PC-3 (cell line): ENCODE data around the gene UGGT1.

Source experiments
- EZH2 ChIP-seq: fragments of 300-600 bp; sonication (generic); IDR thresholded peaks from one replicate; pipeline ENCODE4 v1.6.1; 2017; ENCODE audit warnings: antibody characterized with exemption, mild to moderate bottlenecking, low read length; ENCODE audit not compliant: unreplicated experiment
- EZH2phosphoT487 ChIP-seq: fragments of 300-600 bp; sonication (generic); IDR thresholded peaks from 2 replicates; pipeline ENCODE4 v1.6.1; 2018; ENCODE audit warnings: mild to moderate bottlenecking, antibody characterized with exemption, low read length, borderline replicate concordance
- TF ChIP-seq, protein P1 (sequence below): fragments of 300-600 bp; sonication (generic); conservative IDR thresholded peaks from 2 replicates; pipeline ENCODE4 v1.5.1; 2017; ENCODE audit warnings: antibody characterized with exemption, low read depth, mild to moderate bottlenecking, low read length

GRCh38 chr2:128178149-128178649 is 87.2 kb downstream of the UGGT1 start:
- TF ChIP-seq, protein P1, sequence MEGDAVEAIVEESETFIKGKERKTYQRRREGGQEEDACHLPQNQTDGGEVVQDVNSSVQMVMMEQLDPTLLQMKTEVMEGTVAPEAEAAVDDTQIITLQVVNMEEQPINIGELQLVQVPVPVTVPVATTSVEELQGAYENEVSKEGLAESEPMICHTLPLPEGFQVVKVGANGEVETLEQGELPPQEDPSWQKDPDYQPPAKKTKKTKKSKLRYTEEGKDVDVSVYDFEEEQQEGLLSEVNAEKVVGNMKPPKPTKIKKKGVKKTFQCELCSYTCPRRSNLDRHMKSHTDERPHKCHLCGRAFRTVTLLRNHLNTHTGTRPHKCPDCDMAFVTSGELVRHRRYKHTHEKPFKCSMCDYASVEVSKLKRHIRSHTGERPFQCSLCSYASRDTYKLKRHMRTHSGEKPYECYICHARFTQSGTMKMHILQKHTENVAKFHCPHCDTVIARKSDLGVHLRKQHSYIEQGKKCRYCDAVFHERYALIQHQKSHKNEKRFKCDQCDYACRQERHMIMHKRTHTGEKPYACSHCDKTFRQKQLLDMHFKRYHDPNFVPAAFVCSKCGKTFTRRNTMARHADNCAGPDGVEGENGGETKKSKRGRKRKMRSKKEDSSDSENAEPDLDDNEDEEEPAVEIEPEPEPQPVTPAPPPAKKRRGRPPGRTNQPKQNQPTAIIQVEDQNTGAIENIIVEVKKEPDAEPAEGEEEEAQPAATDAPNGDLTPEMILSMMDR, result no peak
- TF ChIP-seq EZH2 (no peak), EZH2phosphoT487 (no peak)
